Measurements from ENCODE around the gene GSTA1.
"Not testable (repeated sequence)": the region's sequence is repeated elsewhere in the genome, so short reads cannot be mapped to it uniquely, and the experiment has no call there.

- TF ChIP-seq POLR2A (IDR thresholded peaks at IDR 0.05); CTCF (IDR thresholded peaks at IDR 0.05 in 4 of 5, conservative IDR thresholded peaks at IDR 0.05 in 1 of 5): not testable (repeated sequence)
Measured at GRCh38 chr6:52776711-52777351, 26.8 kb downstream of the GSTA1 start.
